ENCODE results near the gene GGA1.

GRCh38 chr22:37626144-37626543 is 17.5 kb downstream of the GGA1 start:
- TF ChIP-seq, protein P1, sequence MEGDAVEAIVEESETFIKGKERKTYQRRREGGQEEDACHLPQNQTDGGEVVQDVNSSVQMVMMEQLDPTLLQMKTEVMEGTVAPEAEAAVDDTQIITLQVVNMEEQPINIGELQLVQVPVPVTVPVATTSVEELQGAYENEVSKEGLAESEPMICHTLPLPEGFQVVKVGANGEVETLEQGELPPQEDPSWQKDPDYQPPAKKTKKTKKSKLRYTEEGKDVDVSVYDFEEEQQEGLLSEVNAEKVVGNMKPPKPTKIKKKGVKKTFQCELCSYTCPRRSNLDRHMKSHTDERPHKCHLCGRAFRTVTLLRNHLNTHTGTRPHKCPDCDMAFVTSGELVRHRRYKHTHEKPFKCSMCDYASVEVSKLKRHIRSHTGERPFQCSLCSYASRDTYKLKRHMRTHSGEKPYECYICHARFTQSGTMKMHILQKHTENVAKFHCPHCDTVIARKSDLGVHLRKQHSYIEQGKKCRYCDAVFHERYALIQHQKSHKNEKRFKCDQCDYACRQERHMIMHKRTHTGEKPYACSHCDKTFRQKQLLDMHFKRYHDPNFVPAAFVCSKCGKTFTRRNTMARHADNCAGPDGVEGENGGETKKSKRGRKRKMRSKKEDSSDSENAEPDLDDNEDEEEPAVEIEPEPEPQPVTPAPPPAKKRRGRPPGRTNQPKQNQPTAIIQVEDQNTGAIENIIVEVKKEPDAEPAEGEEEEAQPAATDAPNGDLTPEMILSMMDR (IDR thresholded peaks at IDR 0.05), result no peak
- TF ChIP-seq EZH2 (IDR thresholded peaks at IDR 0.05; ENCODE audit: borderline replicate concordance, insufficient read depth, low read depth, low read length, poor library complexity, severe bottlenecking), result no peak

Measured in B cell (primary cell).